B cell (primary cell): ENCODE measurements around the gene TWF1. TPM values are rescaled to one million over a fixed set of nuclear protein-coding genes. Genes with fewer than 3 reads are reported as not detected.

Experiments
- ATAC-seq: fragments of 200-7000 bp; cut with Tn5 transposase; one replicate; pipeline ENCODE4 v1.10.0; 2021; ENCODE audit warnings: low read depth, mild to moderate bottlenecking, moderate number of reproducible peaks, moderate library complexity
- CTCF ChIA-PET: fragments of 350-600 bp; sonication (Branson Sonifier 250); formaldehyde crosslinking; loops from one replicate; lab custom pipeline; 2021; ENCODE audit warnings: antibody characterized with exemption, inconsistent platforms; lab: Charles Lee
- POLR2A ChIA-PET: fragments of 350-600 bp; sonication (Branson Sonifier 250); formaldehyde crosslinking; loops from one replicate; lab custom pipeline; 2021; ENCODE audit warnings: antibody characterized with exemption; lab: Charles Lee
- DNase-seq: peaks from one replicate; pipeline ENCODE4 v3.0.0; 2013
- H2AFZ ChIP-seq: 2 replicates; pipeline ENCODE4 v1.6.1; 2012; ENCODE audit warnings: mild to moderate bottlenecking, low read depth, low read length; ENCODE audit not compliant: insufficient read depth, poor library complexity, severe bottlenecking
- H3K27ac ChIP-seq, 2 donors: 1 replicate in 1 of 2; 2 replicates in 1 of 2; pipeline ENCODE4 v1.5.1; 2012 to 2013; ENCODE audit warnings: low read length in 2 of 2, mild to moderate bottlenecking in 2 of 2, moderate library complexity in 1 of 2
- H3K27me3 ChIP-seq, 4 experiments: fragments of 200-600 bp in 1 of 4; sonication (generic) in 1 of 4; replicated peaks in 1 of 4; 1 replicate in 2 of 4; 2 replicates in 2 of 4; pipeline versions ENCODE4 v1.6.1 to v1.7.0; 2013 to 2016; ENCODE audit warnings: low read length in 3 of 4, mild to moderate bottlenecking in 2 of 4, mixed read lengths in 1 of 4, moderate library complexity in 1 of 4; ENCODE audit not compliant: insufficient read depth in 4 of 4, control insufficient read depth in 3 of 4; ENCODE audit errors: control extremely low read depth in 1 of 4
- H3K36me3 ChIP-seq, 2 experiments: replicated peaks in 1 of 2; 1 replicate in 1 of 2; 2 replicates in 1 of 2; pipeline versions ENCODE4 v1.6.1 to v1.7.1; 2013; ENCODE audit warnings: low read length in 1 of 2; ENCODE audit not compliant: insufficient read depth in 2 of 2, control insufficient read depth in 1 of 2; ENCODE audit errors: control extremely low read depth in 1 of 2, extremely low read depth in 1 of 2
- H3K4me1 ChIP-seq, 2 donors: fragments of 200-600 bp in 1 of 2; sonication (generic) in 1 of 2; 1 replicate in 1 of 2; 2 replicates in 1 of 2; pipeline versions ENCODE4 v1.5.1 to v1.6.1; 2013 to 2017; ENCODE audit warnings: low read length in 2 of 2; ENCODE audit not compliant: control insufficient read depth in 2 of 2, insufficient read depth in 2 of 2
- H3K4me2 ChIP-seq: replicated peaks from 2 replicates; pipeline ENCODE3; 2012; ENCODE audit warnings: mild to moderate bottlenecking, low read depth, low read length; ENCODE audit not compliant: poor library complexity, severe bottlenecking
- H3K4me3 ChIP-seq, 5 experiments: fragments of 200-600 bp in 1 of 5; sonication (generic) in 1 of 5; 1 replicate in 3 of 5; 2 replicates in 2 of 5; pipeline versions ENCODE4 v1.5.1 to v1.7.0; 2011 to 2016; ENCODE audit warnings: low read length in 4 of 5, mild to moderate bottlenecking in 4 of 5, low read depth in 2 of 5, control low read depth in 1 of 5, moderate library complexity in 1 of 5; ENCODE audit not compliant: insufficient read depth in 1 of 5; ENCODE audit errors: control extremely low read depth in 1 of 5, extremely low read depth in 1 of 5
- H3K79me2 ChIP-seq: fragments of 200-600 bp; sonication (generic); one replicate; pipeline ENCODE4 v1.6.0; 2016; ENCODE audit warnings: low read length; ENCODE audit not compliant: control insufficient read depth, insufficient read depth
- H3K9ac ChIP-seq: fragments of 200-600 bp; sonication (generic); 2 replicates; pipeline ENCODE4 v1.6.1; 2017; ENCODE audit warnings: mild to moderate bottlenecking, low read length, moderate library complexity
- H3K9me3 ChIP-seq, 3 donors: one replicate each; pipeline versions ENCODE4 v1.6.1 to v1.7.1; 2013; ENCODE audit warnings: low read length in 2 of 3; ENCODE audit not compliant: control insufficient read depth in 2 of 3, insufficient read depth in 1 of 3; ENCODE audit errors: control extremely low read depth in 1 of 3
- H4K20me1 ChIP-seq: 2 replicates; pipeline ENCODE4 v1.6.0; 2012; ENCODE audit warnings: mild to moderate bottlenecking, low read length; ENCODE audit not compliant: insufficient read depth, control insufficient read depth, poor library complexity, severe bottlenecking
- H3K27ac Mint-ChIP-seq: one replicate; pipeline ENCODE4 v1.8.0; 2021; ENCODE audit warnings: mixed read lengths
- H3K27me3 Mint-ChIP-seq: one replicate; pipeline ENCODE4 v1.8.0; 2021; ENCODE audit warnings: mixed read lengths
- H3K4me1 Mint-ChIP-seq: one replicate; pipeline ENCODE4 v1.8.0; 2021; ENCODE audit warnings: mixed read lengths
- H3K4me3 Mint-ChIP-seq: one replicate; pipeline ENCODE4 v1.8.0; 2021; ENCODE audit warnings: mixed read lengths
- H3K9me3 Mint-ChIP-seq: one replicate; pipeline ENCODE4 v1.8.0; 2022; ENCODE audit warnings: mixed read lengths; ENCODE audit not compliant: insufficient read depth
- CTCF ChIP-seq: fragments of 200-600 bp; IDR thresholded peaks from one replicate; pipeline ENCODE4 v1.8.0; 2022; ENCODE audit warnings: antibody characterized with exemption, mild to moderate bottlenecking
- EZH2 ChIP-seq: IDR thresholded peaks from 2 replicates; pipeline ENCODE4 v1.6.1; 2012; ENCODE audit warnings: borderline replicate concordance, low read depth, mild to moderate bottlenecking, moderate library complexity, low read length; ENCODE audit not compliant: insufficient read depth, poor library complexity, severe bottlenecking
- WGBS: methylation state at CpG from one replicate; pipeline ENCODE4 v1.1.5; 2013; ENCODE audit warnings: missing lambda C conversion rate; ENCODE audit not compliant: insufficient coverage; 5-methylcytosine and 5-hydroxymethylcytosine counted together
- intact Hi-C: fragments of 100-400 bp; cut with micrococcal nuclease; formaldehyde crosslinking; loops from one replicate; pipeline ENCODE4 v1.10.0; 2022
- polyA plus RNA-seq: library from polyadenylated mRNA; depleted of rRNA; stranded (reverse); fragments of >200 nt; gene quantifications from 2 replicates; pipeline ENCODE4 v1.2.3, GENCODE V29; 2012
- total RNA-seq, 2 donors: library from RNA; stranded (reverse); fragments of 120-200 nt in 1 of 2; gene quantifications; 1 replicate in 1 of 2; 2 replicates in 1 of 2; pipeline versions ENCODE4 v1.2.3 to v1.2.4, GENCODE V29; 2013 to 2022

Gene TWF1
- total and polyA plus RNA-seq, 2 donors (not counting 1 experiment from before 2014, with no cell fraction given): 19.6 to 34.3 TPM

- Histone ChIP-seq H3K79me2 (no peaks in the 10 kb centered on the region), H3K4me3 (no peak overlapping the region), H3K27ac (no peak overlapping the region), H3K4me2 (no peak overlapping the region), H3K27me3 (no peaks in the 10 kb centered on the region), H3K36me3 (no peaks in the 10 kb centered on the region), H3K9me3 (no peaks in the 10 kb centered on the region), H4K20me1 (no peaks in the 10 kb centered on the region), H2AFZ (no peak overlapping the region), H3K9ac (no peak overlapping the region), H3K4me1 (peaks cover 0 to 5% of the 10 kb centered on the region in 2 donors)
- intact Hi-C loops: no loop called here
- ChIA-PET CTCF (interaction anchor here (1.4 kb wide), 1 partner anchor 20 kb away, joined by 4 read pairs; no protein-coding TSS in a partner anchor), POLR2A (no interaction called here)
- Mint-ChIP-seq H3K27ac (no peak overlapping the region), H3K27me3 (no peaks in the 10 kb centered on the region), H3K4me3 (no peak overlapping the region), H3K9me3 (no peaks in the 10 kb centered on the region), H3K4me1 (peaks cover 8% of the 10 kb centered on the region)
- DNase-seq (peak; percentile 11), ATAC-seq (no peak)
- no CpG with 5 or more reads among the region's 1 CpG for WGBS
- no peak for TF ChIP-seq EZH2
- TF ChIP-seq CTCF: no peak
These were observed 21.0 kb upstream of the TWF1 start for GRCh38 chr12:43827093-43827492.

- Histone ChIP-seq H2AFZ (peak overlapping the region; percentile 5), H3K36me3 (no peaks in the 10 kb centered on the region), H3K27me3 (no peaks in the 10 kb centered on the region), H3K4me3 (no peak overlapping the region), H4K20me1 (no peaks in the 10 kb centered on the region), H3K79me2 (no peaks in the 10 kb centered on the region), H3K4me1 (peaks cover 0 to 5% of the 10 kb centered on the region in 2 donors), H3K4me2 (no peak overlapping the region), H3K27ac (no peak overlapping the region), H3K9me3 (no peaks in the 10 kb centered on the region), H3K9ac (no peak overlapping the region)
- intact Hi-C loops: no loop called here
- ATAC-seq (no peak), DNase-seq (peak; percentile 21)
- Mint-ChIP-seq H3K4me3 (no peak overlapping the region), H3K4me1 (peaks cover 8% of the 10 kb centered on the region), H3K27ac (no peak overlapping the region), H3K27me3 (no peaks in the 10 kb centered on the region), H3K9me3 (no peaks in the 10 kb centered on the region)
- CTCF ChIA-PET: interaction anchor here (1.4 kb wide), 1 partner anchor 20 kb away, joined by 4 read pairs; no protein-coding TSS in a partner anchor
- no CpG with 5 or more reads among the region's 3 CpGs for WGBS
- POLR2A ChIA-PET: no interaction called here
- TF ChIP-seq EZH2 (no peak), CTCF (no peak)
These were observed 20.6 kb upstream of the TWF1 start for GRCh38 chr12:43826681-43827080.
